ENCODE measurements around the gene TTC32.
"Not testable (repeated sequence)": the region's sequence is repeated elsewhere in the genome, so short reads cannot be mapped to it uniquely, and the experiment has no call there.

TTC32 gene

DNA sequence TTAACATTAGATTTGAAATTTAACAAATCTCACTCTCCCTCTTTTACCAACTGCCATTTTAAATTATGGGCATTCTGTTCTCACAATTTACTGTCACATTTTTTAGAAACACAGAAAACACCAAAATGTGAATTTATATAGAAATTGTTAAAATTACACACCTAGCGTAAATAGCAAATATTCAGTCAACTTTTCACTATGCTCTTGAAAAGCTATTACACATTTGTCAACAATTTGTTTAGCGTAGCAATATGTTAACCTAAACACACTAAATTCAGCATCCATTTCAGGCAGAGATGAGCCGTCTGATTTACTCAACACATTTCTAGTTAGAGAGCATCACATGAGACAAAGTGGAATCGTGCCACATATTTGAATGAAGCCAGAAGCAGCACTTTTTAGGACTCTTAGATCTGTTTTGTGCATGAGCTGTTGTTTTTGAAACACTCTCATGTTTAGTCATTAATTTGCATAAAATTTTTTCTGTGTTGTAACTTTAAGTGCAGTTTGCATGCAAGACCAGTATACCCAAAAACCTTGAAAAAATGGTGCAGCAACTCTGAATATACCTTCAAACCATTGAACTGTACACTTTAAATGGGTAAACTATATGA, 8.2 kb downstream of the TTC32 start:
- Histone ChIP-seq H3K36me3 (ENCODE audit: insufficient read depth, low read length) (no peaks in the 10 kb centered on the region), H3K4me1 (ENCODE audit: insufficient read depth, low read length) (peaks cover 28% of the 10 kb centered on the region), H3K9me3 (ENCODE audit: low read length) (no peaks in the 10 kb centered on the region), H3K27me3 (ENCODE audit: insufficient read depth, low read length) (no peaks in the 10 kb centered on the region), H3K4me3 (ENCODE audit: low read length) (no peak overlapping the region), H2AFZ (ENCODE audit: low read depth, low read length) (no peak overlapping the region)

GRCh38 chr2:19891971-19892370, 9.8 kb downstream of the TTC32 start:
- not testable (repeated sequence) for H3K4me3 ChIP-seq (ENCODE audit: low read length); H2AFZ ChIP-seq (ENCODE audit: low read depth, low read length); H3K36me3 ChIP-seq (ENCODE audit: insufficient read depth, low read length); H3K9me3 ChIP-seq (ENCODE audit: low read length); H3K27me3 ChIP-seq (ENCODE audit: insufficient read depth, low read length)
- H3K4me1 ChIP-seq (ENCODE audit: insufficient read depth, low read length), result peaks cover 14% of the 10 kb centered on the region

DNA sequence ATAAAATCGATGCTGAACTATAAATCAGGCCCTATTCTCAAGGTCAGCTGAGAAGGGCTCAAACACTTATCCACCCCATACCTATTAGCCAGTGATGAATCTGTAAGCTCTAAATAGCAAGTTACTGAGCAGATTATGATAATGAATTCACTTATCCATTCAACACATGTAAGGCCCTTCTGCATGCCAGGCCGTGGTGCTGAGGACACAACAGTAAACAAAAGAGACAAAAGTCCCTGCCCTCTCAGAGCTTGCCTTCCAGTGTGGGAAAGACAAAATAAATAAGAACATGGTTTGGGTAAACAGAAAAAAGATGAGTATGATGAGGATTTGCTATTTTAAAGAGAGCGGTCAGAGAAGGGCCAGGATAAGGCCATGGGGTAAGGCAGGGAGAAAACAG, 11.7 kb downstream of the TTC32 start:
- peaks cover 9% of the 10 kb centered on the region for H3K4me1 ChIP-seq (ENCODE audit: insufficient read depth, low read length)
- peak overlapping the region; percentile 21 for H2AFZ ChIP-seq (ENCODE audit: low read depth, low read length)
- no peaks in the 10 kb centered on the region for H3K36me3 ChIP-seq (ENCODE audit: insufficient read depth, low read length)
- no peaks in the 10 kb centered on the region for H3K9me3 ChIP-seq (ENCODE audit: low read length)
- H3K27me3 ChIP-seq (ENCODE audit: insufficient read depth, low read length), result no peaks in the 10 kb centered on the region
- no peak overlapping the region for H3K4me3 ChIP-seq (ENCODE audit: low read length)

- peaks cover 9% of the 10 kb centered on the region for H3K4me1 ChIP-seq (ENCODE audit: insufficient read depth, low read length)
- H2AFZ ChIP-seq (ENCODE audit: low read depth, low read length), result no peak overlapping the region
- no peaks in the 10 kb centered on the region for H3K36me3 ChIP-seq (ENCODE audit: insufficient read depth, low read length)
- H3K4me3 ChIP-seq (ENCODE audit: low read length), result no peak overlapping the region
- no peaks in the 10 kb centered on the region for H3K9me3 ChIP-seq (ENCODE audit: low read length)
- H3K27me3 ChIP-seq (ENCODE audit: insufficient read depth, low read length), result no peaks in the 10 kb centered on the region
These were observed 13.0 kb downstream of the TTC32 start for GRCh38 chr2:19888831-19889230.

- no peaks in the 10 kb centered on the region for H3K27me3 ChIP-seq (ENCODE audit: insufficient read depth, low read length)
- H3K9me3 ChIP-seq (ENCODE audit: low read length), result no peaks in the 10 kb centered on the region
- H3K4me1 ChIP-seq (ENCODE audit: insufficient read depth, low read length), result peaks cover 9% of the 10 kb centered on the region
- no peaks in the 10 kb centered on the region for H3K36me3 ChIP-seq (ENCODE audit: insufficient read depth, low read length)
- no peak overlapping the region for H3K4me3 ChIP-seq (ENCODE audit: low read length)
- H2AFZ ChIP-seq (ENCODE audit: low read depth, low read length), result no peak overlapping the region
These were observed 14.3 kb downstream of the TTC32 start for GRCh38 chr2:19887510-19887909.

- Histone ChIP-seq H3K4me3 (ENCODE audit: low read length) (no peak overlapping the region), H3K27me3 (ENCODE audit: insufficient read depth, low read length) (no peaks in the 10 kb centered on the region), H3K9me3 (ENCODE audit: low read length) (no peaks in the 10 kb centered on the region), H3K4me1 (ENCODE audit: insufficient read depth, low read length) (peaks cover 9% of the 10 kb centered on the region), H3K36me3 (ENCODE audit: insufficient read depth, low read length) (no peaks in the 10 kb centered on the region), H2AFZ (ENCODE audit: low read depth, low read length) (no peak overlapping the region)
These were observed 15.5 kb downstream of the TTC32 start for GRCh38 chr2:19886261-19886660.

DNA sequence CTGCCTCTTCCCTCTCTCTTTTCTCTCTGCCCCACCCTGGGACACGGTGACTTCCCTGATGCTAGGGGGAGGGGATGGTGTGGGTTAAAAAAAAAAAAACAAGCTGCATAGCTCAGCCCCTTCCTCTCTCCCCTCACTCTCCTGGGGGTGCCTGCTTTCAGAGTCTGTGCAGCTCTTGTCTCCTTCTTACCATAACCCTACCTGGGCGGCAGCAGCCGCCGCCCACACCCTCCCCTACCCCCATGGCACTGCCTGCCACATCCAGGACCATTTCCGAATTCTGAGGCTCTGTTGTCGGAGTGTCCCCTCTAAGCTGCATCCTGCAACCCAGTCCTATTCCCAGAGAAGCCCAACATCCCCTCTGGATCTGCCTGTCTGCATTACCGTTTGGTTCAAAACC, 16.0 kb downstream of the TTC32 start:
- H3K36me3 ChIP-seq (ENCODE audit: insufficient read depth, low read length), result no peaks in the 10 kb centered on the region
- H3K9me3 ChIP-seq (ENCODE audit: low read length), result no peaks in the 10 kb centered on the region
- H3K27me3 ChIP-seq (ENCODE audit: insufficient read depth, low read length), result no peaks in the 10 kb centered on the region
- no peak overlapping the region for H2AFZ ChIP-seq (ENCODE audit: low read depth, low read length)
- peaks cover 9% of the 10 kb centered on the region for H3K4me1 ChIP-seq (ENCODE audit: insufficient read depth, low read length)
- no peak overlapping the region for H3K4me3 ChIP-seq (ENCODE audit: low read length)

DNA sequence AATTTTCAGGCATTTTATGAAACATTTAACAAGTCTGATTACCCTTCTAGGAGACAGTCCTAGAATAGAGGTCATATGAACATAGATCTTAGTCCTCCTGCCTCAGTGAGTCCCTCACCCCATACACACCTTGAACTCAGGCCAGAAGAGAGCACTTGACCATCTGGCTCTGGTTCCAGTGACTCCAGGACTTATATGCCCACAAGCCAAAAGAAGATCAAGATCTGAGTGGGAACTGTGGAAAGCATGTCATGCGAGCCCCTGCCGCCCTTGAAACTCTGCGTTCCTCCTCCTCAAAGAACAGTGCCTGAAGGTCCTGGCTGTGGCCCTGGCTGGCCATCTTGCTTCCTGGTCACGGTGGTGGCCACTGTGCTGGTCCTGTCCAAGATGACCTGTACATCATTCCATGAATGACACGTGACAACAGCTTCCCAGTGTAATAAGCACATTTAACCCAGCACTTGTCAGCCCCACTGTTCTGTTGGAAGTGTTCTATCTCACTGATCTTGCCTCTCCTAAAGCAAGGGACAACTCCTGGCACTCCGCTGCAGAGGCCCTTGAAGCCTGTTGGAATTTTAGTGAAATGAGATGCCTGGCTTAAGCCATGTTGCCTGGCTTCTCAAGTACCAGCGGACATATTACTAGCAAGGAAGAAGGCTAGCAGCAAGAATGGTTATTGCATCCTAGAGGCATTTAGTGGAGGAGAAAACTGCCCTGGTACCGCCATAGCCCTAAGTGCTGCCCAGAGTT, 17.6 kb downstream of the TTC32 start:
- Histone ChIP-seq H3K27me3 (ENCODE audit: insufficient read depth, low read length) (no peaks in the 10 kb centered on the region), H3K4me3 (ENCODE audit: low read length) (no peak overlapping the region), H3K4me1 (ENCODE audit: insufficient read depth, low read length) (no peaks in the 10 kb centered on the region), H2AFZ (ENCODE audit: low read depth, low read length) (no peak overlapping the region), H3K9me3 (ENCODE audit: low read length) (peaks cover under 1% of the 10 kb centered on the region), H3K36me3 (ENCODE audit: insufficient read depth, low read length) (no peaks in the 10 kb centered on the region)

- no peaks in the 10 kb centered on the region for H3K27me3 ChIP-seq (ENCODE audit: insufficient read depth, low read length)
- no peak overlapping the region for H2AFZ ChIP-seq (ENCODE audit: low read depth, low read length)
- H3K9me3 ChIP-seq (ENCODE audit: low read length), result peaks cover 2% of the 10 kb centered on the region
- no peaks in the 10 kb centered on the region for H3K36me3 ChIP-seq (ENCODE audit: insufficient read depth, low read length)
- H3K4me3 ChIP-seq (ENCODE audit: low read length), result no peak overlapping the region
- H3K4me1 ChIP-seq (ENCODE audit: insufficient read depth, low read length), result no peaks in the 10 kb centered on the region
These were observed 18.3 kb downstream of the TTC32 start for GRCh38 chr2:19883486-19883885.

- Histone ChIP-seq H3K4me1 (ENCODE audit: insufficient read depth, low read length) (no peaks in the 10 kb centered on the region), H3K4me3 (ENCODE audit: low read length) (no peak overlapping the region), H3K9me3 (ENCODE audit: low read length) (peaks cover 2% of the 10 kb centered on the region), H2AFZ (ENCODE audit: low read depth, low read length) (no peak overlapping the region), H3K36me3 (ENCODE audit: insufficient read depth, low read length) (no peaks in the 10 kb centered on the region), H3K27me3 (ENCODE audit: insufficient read depth, low read length) (no peaks in the 10 kb centered on the region)
These were observed 19.5 kb downstream of the TTC32 start for GRCh38 chr2:19882286-19882685.

GRCh38 chr2:19881908-19882265, 19.9 kb downstream of the TTC32 start:
- no peak overlapping the region for H3K4me3 ChIP-seq (ENCODE audit: low read length)
- no peaks in the 10 kb centered on the region for H3K36me3 ChIP-seq (ENCODE audit: insufficient read depth, low read length)
- peaks cover 2% of the 10 kb centered on the region for H3K9me3 ChIP-seq (ENCODE audit: low read length)
- no peaks in the 10 kb centered on the region for H3K4me1 ChIP-seq (ENCODE audit: insufficient read depth, low read length)
- H2AFZ ChIP-seq (ENCODE audit: low read depth, low read length), result no peak overlapping the region
- H3K27me3 ChIP-seq (ENCODE audit: insufficient read depth, low read length), result no peaks in the 10 kb centered on the region

- no peaks in the 10 kb centered on the region for H3K27me3 ChIP-seq (ENCODE audit: insufficient read depth, low read length)
- no peak overlapping the region for H2AFZ ChIP-seq (ENCODE audit: low read depth, low read length)
- H3K36me3 ChIP-seq (ENCODE audit: insufficient read depth, low read length), result no peaks in the 10 kb centered on the region
- no peak overlapping the region for H3K4me3 ChIP-seq (ENCODE audit: low read length)
- peaks cover 2% of the 10 kb centered on the region for H3K9me3 ChIP-seq (ENCODE audit: low read length)
- no peaks in the 10 kb centered on the region for H3K4me1 ChIP-seq (ENCODE audit: insufficient read depth, low read length)
These were observed 20.4 kb downstream of the TTC32 start for GRCh38 chr2:19881221-19881907.

DNA sequence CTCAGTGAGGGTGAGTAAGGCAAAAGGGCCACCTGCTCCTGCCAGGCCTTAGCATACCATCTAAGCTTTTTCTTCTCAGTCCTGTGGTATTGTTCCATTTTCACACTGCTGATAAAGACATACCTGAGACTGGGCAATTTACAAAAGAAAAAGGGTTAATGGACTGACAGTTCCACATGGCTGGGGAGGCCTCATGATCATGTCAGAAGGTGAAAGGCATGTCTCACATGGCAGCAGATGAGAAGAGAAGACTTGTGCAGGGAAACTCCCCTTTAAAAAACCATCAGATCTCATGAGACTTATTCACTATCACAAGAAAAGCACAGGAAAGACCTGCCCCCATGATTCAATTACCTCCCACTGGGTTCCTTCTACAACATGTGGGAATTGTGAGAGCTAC, 21.6 kb downstream of the TTC32 start:
- H2AFZ ChIP-seq (ENCODE audit: low read depth, low read length); H3K4me1 ChIP-seq (ENCODE audit: insufficient read depth, low read length); H3K36me3 ChIP-seq (ENCODE audit: insufficient read depth, low read length); H3K9me3 ChIP-seq (ENCODE audit: low read length); H3K27me3 ChIP-seq (ENCODE audit: insufficient read depth, low read length); H3K4me3 ChIP-seq (ENCODE audit: low read length): not testable (repeated sequence)

All from neuron (in vitro differentiated cells).